ENCODE results near the gene XCR1. TPM values are rescaled to one million over a fixed set of nuclear protein-coding genes. Genes with fewer than 3 reads are reported as not detected.

Gene XCR1
- total and polyA plus RNA-seq, 9 of the 15 experiments (the other 6 are each of a cell fraction or from before 2014, with no cell fraction given): not detected

DNA sequence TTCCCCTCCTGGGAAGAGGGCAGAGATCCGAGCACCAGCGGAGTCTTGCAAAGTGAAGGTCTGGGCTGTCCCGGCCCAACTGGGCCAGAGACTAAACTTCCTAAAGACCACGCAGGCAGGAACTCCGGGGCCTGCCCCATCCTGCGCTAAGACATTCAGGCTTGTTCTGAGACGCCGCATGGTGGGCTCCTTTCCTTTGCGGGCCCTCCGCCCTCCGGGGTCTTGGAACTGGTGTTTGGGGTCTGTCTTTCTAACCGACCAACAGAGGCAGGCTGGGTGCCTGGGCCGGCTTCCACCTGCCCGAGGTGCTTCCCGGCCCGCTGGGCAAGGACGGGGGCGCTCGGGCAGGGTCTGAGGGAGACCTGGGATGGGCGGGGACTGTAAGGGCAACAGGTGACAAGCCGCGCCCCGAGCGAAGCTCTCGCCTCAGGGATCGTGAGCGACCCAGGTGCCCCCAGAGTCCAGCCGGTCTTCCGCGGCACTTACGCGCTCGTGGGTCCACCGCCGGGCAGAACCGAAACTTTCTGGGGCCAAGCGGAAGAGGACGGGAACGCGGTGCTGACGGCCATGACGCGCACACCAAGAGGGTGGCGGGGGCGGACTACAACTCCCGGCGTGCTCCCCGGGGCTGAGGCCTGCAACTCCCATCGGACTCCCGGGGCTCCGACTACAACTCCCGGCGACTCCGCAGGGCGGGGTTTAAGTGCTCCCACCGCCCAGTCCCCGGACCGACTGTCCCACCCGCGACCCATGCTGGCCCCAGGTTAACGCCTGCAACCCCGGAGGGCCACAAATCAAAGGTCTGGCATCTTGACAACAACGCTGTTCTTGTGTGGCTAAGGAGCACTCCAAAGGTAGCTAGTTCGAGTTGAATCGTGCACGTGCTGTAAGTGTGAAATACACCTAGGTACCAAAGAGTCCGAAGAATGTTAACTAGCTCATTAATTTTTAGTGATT, 31.8 kb downstream of the XCR1 start, which contains the start of gene FYCO1 (continued):
- TF ChIP-seq LARP7 (IDR thresholded peaks at IDR 0.05) (no peak), ZFX (CRISPR knock-in tag; IDR thresholded peaks at IDR 0.05) (peak; percentile 99), ZNF584 (CRISPR knock-in tag; IDR thresholded peaks at IDR 0.05; ENCODE audit: low read depth) (0 out of 2 replicates have a peak, but pooled peaks have one; percentile 34), HOXB6 (CRISPR knock-in tag; IDR thresholded peaks at IDR 0.05; ENCODE audit: borderline replicate concordance) (no peak), EWSR1 (IDR thresholded peaks at IDR 0.05; ENCODE audit: borderline replicate concordance, low read depth, partially characterized antibody) (no peak), POLR2A (conservative IDR thresholded peaks at IDR 0.05) (peak; percentile 88), NEUROD1 (IDR thresholded peaks at IDR 0.05; ENCODE audit: borderline replicate concordance, low read depth, low read length, partially characterized antibody) (peak; percentile 27), YBX1 (IDR thresholded peaks at IDR 0.05) (no peak), ZNF586 (CRISPR knock-in tag; conservative IDR thresholded peaks at IDR 0.05) (no peak), HDAC6 (IDR thresholded peaks at IDR 0.05; ENCODE audit: low read depth, low read length) (no peak), ZNF212 (CRISPR knock-in tag; IDR thresholded peaks at IDR 0.05) (no peak), SRSF9 (IDR thresholded peaks at IDR 0.05; ENCODE audit: borderline replicate concordance, low read depth, low read length) (no peak), CAMTA2 (CRISPR knock-in tag; conservative IDR thresholded peaks at IDR 0.05) (no peak), SIN3A (IDR thresholded peaks at IDR 0.05; ENCODE audit: borderline replicate concordance in 2 of 2, control insufficient read depth in 1 of 2, low read depth in 2 of 2, low read length in 2 of 2) (peak; percentile 48 to 66; a peak in 2 of 4 replicates), SMAD1 (IDR thresholded peaks at IDR 0.05; ENCODE audit: low read depth, low read length, partially characterized antibody) (no peak), CXXC5 (CRISPR knock-in tag; IDR thresholded peaks at IDR 0.05) (peak; percentile 87), PRPF4 (IDR thresholded peaks at IDR 0.05; ENCODE audit: insufficient read depth, low read depth, low read length, poor library complexity, severe bottlenecking) (no peak), POLR2AphosphoS5 (IDR thresholded peaks at IDR 0.05; ENCODE audit: control insufficient read depth, insufficient read depth, low read depth, low read length) (peak; percentile 66)
- TF ChIP-seq, protein P1, sequence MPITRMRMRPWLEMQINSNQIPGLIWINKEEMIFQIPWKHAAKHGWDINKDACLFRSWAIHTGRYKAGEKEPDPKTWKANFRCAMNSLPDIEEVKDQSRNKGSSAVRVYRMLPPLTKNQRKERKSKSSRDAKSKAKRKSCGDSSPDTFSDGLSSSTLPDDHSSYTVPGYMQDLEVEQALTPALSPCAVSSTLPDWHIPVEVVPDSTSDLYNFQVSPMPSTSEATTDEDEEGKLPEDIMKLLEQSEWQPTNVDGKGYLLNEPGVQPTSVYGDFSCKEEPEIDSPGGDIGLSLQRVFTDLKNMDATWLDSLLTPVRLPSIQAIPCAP (CRISPR knock-in tag; IDR thresholded peaks at IDR 0.05; ENCODE audit: borderline replicate concordance): no peak
- TF ChIP-seq, protein P2, sequence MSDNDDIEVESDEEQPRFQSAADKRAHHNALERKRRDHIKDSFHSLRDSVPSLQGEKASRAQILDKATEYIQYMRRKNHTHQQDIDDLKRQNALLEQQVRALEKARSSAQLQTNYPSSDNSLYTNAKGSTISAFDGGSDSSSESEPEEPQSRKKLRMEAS (CRISPR knock-in tag; IDR thresholded peaks at IDR 0.05): peak; percentile 89
- TF ChIP-seq, protein P3, sequence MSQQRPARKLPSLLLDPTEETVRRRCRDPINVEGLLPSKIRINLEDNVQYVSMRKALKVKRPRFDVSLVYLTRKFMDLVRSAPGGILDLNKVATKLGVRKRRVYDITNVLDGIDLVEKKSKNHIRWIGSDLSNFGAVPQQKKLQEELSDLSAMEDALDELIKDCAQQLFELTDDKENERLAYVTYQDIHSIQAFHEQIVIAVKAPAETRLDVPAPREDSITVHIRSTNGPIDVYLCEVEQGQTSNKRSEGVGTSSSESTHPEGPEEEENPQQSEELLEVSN (IDR thresholded peaks at IDR 0.05; ENCODE audit: borderline replicate concordance in 1 of 2, extremely low read depth in 1 of 2, insufficient read depth in 1 of 2, insufficient read length in 1 of 2, low read depth in 1 of 2, low read length in 1 of 2, poor library complexity in 1 of 2, severe bottlenecking in 1 of 2): peak; percentile 75 to 88

Data from K562 (cell line).